ENCODE measurements around the gene SYNDIG1.

SYNDIG1 gene

GRCh38 chr20:24449026-24449720 is 20.3 kb upstream of the SYNDIG1 start:
- H3K4me1 ChIP-seq (ENCODE audit: insufficient read depth, low read length): peaks cover 17% of the 10 kb centered on the region
- no peak overlapping the region for H3K9ac ChIP-seq (ENCODE audit: low read depth, low read length)
- WGBS: 95% methylated on average over 7 of the region's 9 CpGs
- no peak overlapping the region for H3K4me3 ChIP-seq (ENCODE audit: low read length)
- no peaks in the 10 kb centered on the region for H3K9me3 ChIP-seq (ENCODE audit: insufficient read depth, low read depth, low read length)
- no peak overlapping the region for H3K27ac ChIP-seq (ENCODE audit: low read depth, low read length)
- no peaks in the 10 kb centered on the region; the same call in 1 of the 2 replicates for H3K27me3 ChIP-seq (ENCODE audit: insufficient read depth, low read length)
- no peaks in the 10 kb centered on the region for H3K36me3 ChIP-seq (ENCODE audit: insufficient read depth, low read length)

- Histone ChIP-seq H3K4me1 (ENCODE audit: insufficient read depth, low read length) (peaks cover 11% of the 10 kb centered on the region), H3K9me3 (ENCODE audit: insufficient read depth, low read depth, low read length) (no peaks in the 10 kb centered on the region), H3K36me3 (ENCODE audit: insufficient read depth, low read length) (no peaks in the 10 kb centered on the region), H3K27me3 (ENCODE audit: insufficient read depth, low read length) (no peaks in the 10 kb centered on the region; the same call in 1 of the 2 replicates), H3K4me3 (ENCODE audit: low read length) (no peak overlapping the region), H3K9ac (ENCODE audit: low read depth, low read length) (no peak overlapping the region), H3K27ac (ENCODE audit: low read depth, low read length) (no peak overlapping the region)
- WGBS: 87% methylated on average over 2 of the region's 2 CpGs
Measured at GRCh38 chr20:24450177-24450576, 19.3 kb upstream of the SYNDIG1 start.

- WGBS: 90% methylated on average over 11 of the region's 11 CpGs
- H3K36me3 ChIP-seq (ENCODE audit: insufficient read depth, low read length): no peaks in the 10 kb centered on the region
Measured at GRCh38 chr20:24450624-24451376, 18.6 kb upstream of the SYNDIG1 start.

GRCh38 chr20:24451428-24451827 is 18.0 kb upstream of the SYNDIG1 start:
- Histone ChIP-seq H3K36me3 (ENCODE audit: insufficient read depth, low read length) (no peaks in the 10 kb centered on the region), H3K9ac (ENCODE audit: low read depth, low read length) (no peak overlapping the region), H3K9me3 (ENCODE audit: insufficient read depth, low read depth, low read length) (no peaks in the 10 kb centered on the region), H3K4me3 (ENCODE audit: low read length) (no peak overlapping the region), H3K4me1 (ENCODE audit: insufficient read depth, low read length) (peaks cover 13% of the 10 kb centered on the region), H3K27ac (ENCODE audit: low read depth, low read length) (no peak overlapping the region), H3K27me3 (ENCODE audit: insufficient read depth, low read length) (no peaks in the 10 kb centered on the region; the same call in 1 of the 2 replicates)
- WGBS: 88% methylated on average over 3 of the region's 3 CpGs

More at GRCh38 chr20:24450624-24451376, 18.6 kb upstream of the SYNDIG1 start:
- Histone ChIP-seq H3K9ac (ENCODE audit: low read depth, low read length) (no peak overlapping the region), H3K4me1 (ENCODE audit: insufficient read depth, low read length) (peaks cover 11% of the 10 kb centered on the region), H3K9me3 (ENCODE audit: insufficient read depth, low read depth, low read length) (no peaks in the 10 kb centered on the region), H3K4me3 (ENCODE audit: low read length) (no peak overlapping the region), H3K27ac (ENCODE audit: low read depth, low read length) (no peak overlapping the region), H3K27me3 (ENCODE audit: insufficient read depth, low read length) (no peaks in the 10 kb centered on the region; the same call in 1 of the 2 replicates)

- 92% methylated on average over 8 of the region's 8 CpGs for WGBS
Measured at GRCh38 chr20:24452016-24452415, 17.4 kb upstream of the SYNDIG1 start.

GRCh38 chr20:24452498-24453127 is 16.8 kb upstream of the SYNDIG1 start:
- Histone ChIP-seq H3K27ac (ENCODE audit: low read depth, low read length) (no peak overlapping the region), H3K27me3 (ENCODE audit: insufficient read depth, low read length) (no peaks in the 10 kb centered on the region; the same call in 1 of the 2 replicates), H3K4me1 (ENCODE audit: insufficient read depth, low read length) (peaks cover 13% of the 10 kb centered on the region), H3K9ac (ENCODE audit: low read depth, low read length) (no peak overlapping the region), H3K36me3 (ENCODE audit: insufficient read depth, low read length) (no peaks in the 10 kb centered on the region), H3K4me3 (ENCODE audit: low read length) (no peak overlapping the region), H3K9me3 (ENCODE audit: insufficient read depth, low read depth, low read length) (no peaks in the 10 kb centered on the region)
- 92% methylated on average over 9 of the region's 9 CpGs for WGBS

More at GRCh38 chr20:24452016-24452415, 17.4 kb upstream of the SYNDIG1 start:
- Histone ChIP-seq H3K9ac (ENCODE audit: low read depth, low read length) (no peak overlapping the region), H3K9me3 (ENCODE audit: insufficient read depth, low read depth, low read length) (no peaks in the 10 kb centered on the region), H3K27me3 (ENCODE audit: insufficient read depth, low read length) (no peaks in the 10 kb centered on the region; the same call in 1 of the 2 replicates), H3K4me1 (ENCODE audit: insufficient read depth, low read length) (peaks cover 13% of the 10 kb centered on the region), H3K27ac (ENCODE audit: low read depth, low read length) (no peak overlapping the region), H3K4me3 (ENCODE audit: low read length) (no peak overlapping the region), H3K36me3 (ENCODE audit: insufficient read depth, low read length) (no peaks in the 10 kb centered on the region)

DNA sequence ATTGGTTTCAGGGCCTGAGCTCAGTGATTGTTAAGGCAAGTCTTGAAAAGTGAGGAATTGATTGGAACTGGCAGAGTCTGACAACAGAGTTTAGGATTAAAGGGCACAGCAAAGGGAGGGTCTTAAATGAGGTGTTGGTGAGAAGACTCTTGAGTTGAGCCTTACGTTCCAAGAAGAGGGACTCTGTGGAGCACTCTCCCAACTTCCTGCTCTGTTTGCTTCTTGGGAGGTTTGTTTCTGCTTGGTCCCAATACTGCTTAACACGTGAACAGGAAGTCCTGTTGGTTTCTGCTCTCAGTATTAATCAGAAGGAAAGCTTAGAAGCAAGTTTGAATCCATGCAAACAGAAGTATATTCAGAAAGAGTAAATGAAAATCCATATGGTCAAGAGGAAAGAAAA is 15.6 kb upstream of the SYNDIG1 start:
- no peak overlapping the region for H3K27ac ChIP-seq (ENCODE audit: low read depth, low read length)
- no peaks in the 10 kb centered on the region for H3K36me3 ChIP-seq (ENCODE audit: insufficient read depth, low read length)
- H3K9ac ChIP-seq (ENCODE audit: low read depth, low read length): no peak overlapping the region
- H3K9me3 ChIP-seq (ENCODE audit: insufficient read depth, low read depth, low read length): no peaks in the 10 kb centered on the region
- H3K4me1 ChIP-seq (ENCODE audit: insufficient read depth, low read length): peaks cover 13% of the 10 kb centered on the region
- H3K27me3 ChIP-seq (ENCODE audit: insufficient read depth, low read length): no peaks in the 10 kb centered on the region
- no peak overlapping the region for H3K4me3 ChIP-seq (ENCODE audit: low read length)
- WGBS: 74% methylated on average over 2 of the region's 2 CpGs

DNA sequence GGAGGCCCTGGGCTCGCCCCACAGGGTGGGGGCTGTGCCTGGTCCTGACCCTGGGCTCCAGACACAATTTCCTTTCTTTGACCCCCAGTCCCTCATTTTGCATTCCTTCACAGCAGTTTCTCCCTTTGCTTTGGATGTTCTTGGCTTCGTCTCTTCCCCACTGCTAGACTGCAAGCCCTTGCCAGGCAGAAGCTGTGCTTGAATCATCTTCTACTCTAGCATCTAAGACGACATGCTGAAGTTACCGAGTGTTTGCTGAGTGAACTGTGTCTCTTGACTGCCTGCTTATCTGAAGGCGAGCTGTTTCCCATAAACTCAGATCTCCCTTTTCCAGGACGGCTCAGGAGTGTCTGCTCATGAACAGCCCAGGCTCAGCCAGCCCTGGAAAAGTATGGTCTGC is 14.3 kb upstream of the SYNDIG1 start:
- H3K9me3 ChIP-seq (ENCODE audit: insufficient read depth, low read depth, low read length): no peaks in the 10 kb centered on the region
- H3K27me3 ChIP-seq (ENCODE audit: insufficient read depth, low read length): no peaks in the 10 kb centered on the region
- no peak overlapping the region for H3K4me3 ChIP-seq (ENCODE audit: low read length)
- H3K27ac ChIP-seq (ENCODE audit: low read depth, low read length): no peak overlapping the region
- peaks cover 13% of the 10 kb centered on the region for H3K4me1 ChIP-seq (ENCODE audit: insufficient read depth, low read length)
- H3K9ac ChIP-seq (ENCODE audit: low read depth, low read length): no peak overlapping the region
- WGBS: 70% methylated on average over 6 of the region's 6 CpGs
- H3K36me3 ChIP-seq (ENCODE audit: insufficient read depth, low read length): no peaks in the 10 kb centered on the region

DNA sequence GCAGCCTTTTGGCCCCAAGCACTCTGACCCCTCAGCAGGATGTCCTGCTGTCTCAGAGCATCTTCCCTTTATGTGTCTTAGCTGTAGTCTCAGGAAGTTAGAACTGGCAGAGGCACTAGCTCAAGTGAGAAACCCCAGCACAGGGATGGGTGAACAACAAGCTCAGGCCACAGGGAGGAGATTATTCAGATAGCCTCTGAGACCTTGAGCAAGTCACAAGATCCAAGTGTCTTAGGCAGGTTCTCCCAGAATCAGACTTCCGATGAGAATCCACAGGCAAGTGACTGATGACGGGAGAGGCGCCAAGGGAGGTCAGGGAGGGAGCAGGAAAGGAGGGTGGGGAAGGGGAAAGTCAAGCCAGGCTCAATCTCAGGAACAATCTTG is 13.0 kb upstream of the SYNDIG1 start:
- no peaks in the 10 kb centered on the region for H3K36me3 ChIP-seq (ENCODE audit: insufficient read depth, low read length)
- H3K27ac ChIP-seq (ENCODE audit: low read depth, low read length): no peak overlapping the region
- no peak overlapping the region for H3K9ac ChIP-seq (ENCODE audit: low read depth, low read length)
- WGBS: 81% methylated on average over 3 of the region's 3 CpGs
- H3K9me3 ChIP-seq (ENCODE audit: insufficient read depth, low read depth, low read length): no peaks in the 10 kb centered on the region
- H3K27me3 ChIP-seq (ENCODE audit: insufficient read depth, low read length): no peaks in the 10 kb centered on the region
- peaks cover 14% of the 10 kb centered on the region for H3K4me1 ChIP-seq (ENCODE audit: insufficient read depth, low read length)
- H3K4me3 ChIP-seq (ENCODE audit: low read length): no peak overlapping the region

DNA sequence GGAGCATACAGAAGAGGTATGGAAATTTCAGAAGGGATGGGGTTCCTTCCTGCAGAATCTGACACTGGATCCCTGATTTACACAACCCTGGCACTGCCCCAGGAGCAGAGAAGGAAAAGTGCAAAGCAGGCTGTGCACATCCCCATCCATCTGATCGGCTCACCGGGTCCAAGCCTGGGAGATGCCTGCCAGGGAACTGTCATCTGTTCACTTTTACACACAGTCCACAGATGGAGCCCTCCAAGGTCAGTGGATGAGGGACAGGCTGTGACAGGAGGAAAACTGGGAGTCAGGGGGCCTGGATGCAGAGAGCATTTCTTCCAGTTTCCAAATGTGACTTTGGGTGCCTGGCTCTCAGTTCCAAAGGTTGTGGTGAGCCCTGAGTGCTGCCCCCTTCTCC is 11.0 kb upstream of the SYNDIG1 start:
- Histone ChIP-seq H3K27me3 (ENCODE audit: insufficient read depth, low read length) (no peaks in the 10 kb centered on the region), H3K36me3 (ENCODE audit: insufficient read depth, low read length) (no peaks in the 10 kb centered on the region), H3K4me3 (ENCODE audit: low read length) (no peak overlapping the region), H3K27ac (ENCODE audit: low read depth, low read length) (no peak overlapping the region), H3K4me1 (ENCODE audit: insufficient read depth, low read length) (peaks cover 34% of the 10 kb centered on the region), H3K9ac (ENCODE audit: low read depth, low read length) (no peak overlapping the region), H3K9me3 (ENCODE audit: insufficient read depth, low read depth, low read length) (no peaks in the 10 kb centered on the region)
- 96% methylated on average over 2 of the region's 2 CpGs for WGBS

DNA sequence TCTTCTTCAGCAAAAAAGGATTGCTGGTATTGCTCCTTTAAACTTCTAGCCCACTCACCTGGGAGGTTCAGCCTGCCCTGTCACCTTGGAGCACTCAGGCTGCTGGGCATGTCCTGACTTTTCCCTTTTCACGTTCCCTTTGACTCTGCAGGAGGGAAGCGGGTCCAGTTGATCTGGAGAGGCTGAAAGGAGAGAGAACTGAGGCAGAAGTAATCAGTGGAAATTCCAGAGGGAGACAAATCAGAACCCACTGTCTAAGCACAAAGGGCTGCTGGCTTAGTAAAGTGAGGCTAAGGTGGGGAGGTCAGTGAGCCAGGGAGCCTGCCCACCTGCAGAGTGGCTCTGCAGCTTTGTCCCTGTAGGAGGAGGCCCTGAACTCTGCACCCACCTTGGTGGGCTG is 9.7 kb upstream of the SYNDIG1 start:
- WGBS: 79% methylated on average over 2 of the region's 2 CpGs
- Histone ChIP-seq H3K36me3 (ENCODE audit: insufficient read depth, low read length) (no peaks in the 10 kb centered on the region), H3K27ac (ENCODE audit: low read depth, low read length) (no peak overlapping the region), H3K27me3 (ENCODE audit: insufficient read depth, low read length) (0 out of 2 replicates have a peak, but pooled peaks cover 5% of the 10 kb centered on the region), H3K4me1 (ENCODE audit: insufficient read depth, low read length) (peaks cover 34% of the 10 kb centered on the region), H3K9ac (ENCODE audit: low read depth, low read length) (no peak overlapping the region), H3K9me3 (ENCODE audit: insufficient read depth, low read depth, low read length) (no peaks in the 10 kb centered on the region), H3K4me3 (ENCODE audit: low read length) (no peak overlapping the region)
